Mucosa of descending colon (tissue), 3 donors: ENCODE data around the gene C19orf47. TPM values are rescaled to one million over a fixed set of nuclear protein-coding genes. Genes with fewer than 3 reads are reported as not detected.

Experiments
- ATAC-seq: fragments of 200-7000 bp; cut with Tn5 transposase; one replicate; pipeline ENCODE4 v1.9.1; 2020; ENCODE audit warnings: mild to moderate bottlenecking, moderate library complexity
- DNase-seq, 3 donors: peaks; one replicate each; pipeline ENCODE4 v3.0.0-alpha.2; 2020
- H3K36me3 ChIP-seq: fragments of 200-600 bp; one replicate; pipeline ENCODE4 v1.8.0; 2021; ENCODE audit warnings: low read depth, mild to moderate bottlenecking
- H3K4me1 ChIP-seq: fragments of 200-600 bp; one replicate; pipeline ENCODE4 v1.8.0; 2021; ENCODE audit warnings: low read depth, mild to moderate bottlenecking
- H3K4me3 ChIP-seq: fragments of 200-600 bp; one replicate; pipeline ENCODE4 v1.8.0; 2021; ENCODE audit warnings: mild to moderate bottlenecking
- H3K9me3 ChIP-seq: fragments of 200-600 bp; one replicate; pipeline ENCODE4 v1.8.0; 2021; ENCODE audit warnings: mild to moderate bottlenecking
- CTCF ChIP-seq: fragments of 200-600 bp; IDR thresholded peaks from one replicate; pipeline ENCODE4 v1.8.0; 2022; ENCODE audit warnings: antibody characterized with exemption, mild to moderate bottlenecking
- intact Hi-C, 2 donors: fragments of 100-400 bp; cut with DNase I in 1 of 2; cut with micrococcal nuclease in 1 of 2; formaldehyde crosslinking; loops; one replicate each; pipeline versions ENCODE4 v1.11.0 to v1.11.1; 2022; cut with DNase I, micrococcal nuclease
- total RNA-seq, 3 donors: library from RNA; stranded (reverse); fragmentation: NEBNext Ultra II Directional in 2 of 3; extraction: Animal tissue kit (Norgen Biotek cat#: 25700) in 2 of 3; gene quantifications; one replicate each; pipeline versions ENCODE4 v1.2.1 to v1.2.4, GENCODE V29; 2021 to 2023
- donor health status: DM: no; HTN: no; CAD: no; lungs with moderate emphysema.
- donor health status: DM: no; HTN: no; CAD: no.
- donor health status: DM: no; HTN: yes; CAD: no.

Gene C19orf47
- total RNA-seq, 3 donors from 2014 or later, result 12.1 to 21.2 (median 12.5) TPM

DNA sequence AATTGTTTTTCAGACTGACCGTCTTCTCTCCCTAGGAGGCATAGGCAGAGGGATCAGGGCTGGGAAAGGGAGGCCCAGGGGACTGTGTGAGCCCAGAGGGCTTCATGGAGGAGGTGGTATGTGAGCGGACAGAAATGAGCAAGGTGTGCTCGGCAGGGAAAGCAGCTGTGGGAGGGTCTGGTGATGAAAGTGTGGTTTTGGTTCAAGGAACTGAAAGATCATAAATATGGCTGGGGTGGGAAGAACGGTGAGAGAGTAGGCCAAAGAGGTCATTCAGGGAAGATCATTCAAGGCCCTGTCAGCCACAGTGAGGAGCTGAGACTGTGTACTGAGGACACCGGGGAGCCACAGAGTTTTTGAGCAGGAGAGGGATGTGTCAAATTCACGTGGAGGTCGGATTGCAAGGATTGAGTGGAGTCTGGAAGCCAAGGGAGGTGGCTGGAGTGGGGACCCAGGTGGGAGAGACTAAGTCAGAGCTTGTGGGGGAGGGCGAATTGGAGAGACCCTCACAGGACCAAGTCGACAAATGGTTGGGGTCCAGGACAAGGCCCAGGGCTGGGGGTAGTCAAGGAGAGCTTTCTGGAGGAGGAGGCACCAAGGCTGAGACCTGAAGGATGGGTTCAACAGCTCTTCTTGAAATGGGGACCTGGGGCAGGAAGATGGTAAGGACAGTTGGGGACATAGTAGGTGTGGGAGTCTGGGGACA lies 7.9 kb upstream of the C19orf47 start:
- H3K4me3 ChIP-seq, result no peak overlapping the region
- no peak for ATAC-seq
- no peak for TF ChIP-seq CTCF
- no peaks in the 10 kb centered on the region for H3K36me3 ChIP-seq
- no peaks in the 10 kb centered on the region for H3K4me1 ChIP-seq
- H3K9me3 ChIP-seq, result no peaks in the 10 kb centered on the region
- DNase-seq, result no peak
- intact Hi-C loops, result no loop called here

GRCh38 chr19:40348961-40349507 lies 837 bp upstream of the C19orf47 start:
- DNase-seq (peak in 1 of 3 donors; percentile 23), ATAC-seq (no peak)
- intact Hi-C loops, result no loop called here

GRCh38 chr19:40344422-40344821 lies 3.8 kb downstream of the C19orf47 start:
- Histone ChIP-seq H3K4me1 (peaks cover 7% of the 10 kb centered on the region), H3K9me3 (no peaks in the 10 kb centered on the region), H3K36me3 (no peaks in the 10 kb centered on the region), H3K4me3 (no peak overlapping the region)
- DNase-seq (no peak), ATAC-seq (no peak)
- intact Hi-C loops, result no loop called here
- TF ChIP-seq CTCF, result no peak

More at GRCh38 chr19:40348961-40349507, 837 bp upstream of the C19orf47 start:
- Histone ChIP-seq H3K4me3 (peak overlapping the region; percentile 65), H3K9me3 (no peaks in the 10 kb centered on the region), H3K4me1 (peaks cover 9% of the 10 kb centered on the region), H3K36me3 (no peaks in the 10 kb centered on the region)
- TF ChIP-seq CTCF, result no peak

DNA sequence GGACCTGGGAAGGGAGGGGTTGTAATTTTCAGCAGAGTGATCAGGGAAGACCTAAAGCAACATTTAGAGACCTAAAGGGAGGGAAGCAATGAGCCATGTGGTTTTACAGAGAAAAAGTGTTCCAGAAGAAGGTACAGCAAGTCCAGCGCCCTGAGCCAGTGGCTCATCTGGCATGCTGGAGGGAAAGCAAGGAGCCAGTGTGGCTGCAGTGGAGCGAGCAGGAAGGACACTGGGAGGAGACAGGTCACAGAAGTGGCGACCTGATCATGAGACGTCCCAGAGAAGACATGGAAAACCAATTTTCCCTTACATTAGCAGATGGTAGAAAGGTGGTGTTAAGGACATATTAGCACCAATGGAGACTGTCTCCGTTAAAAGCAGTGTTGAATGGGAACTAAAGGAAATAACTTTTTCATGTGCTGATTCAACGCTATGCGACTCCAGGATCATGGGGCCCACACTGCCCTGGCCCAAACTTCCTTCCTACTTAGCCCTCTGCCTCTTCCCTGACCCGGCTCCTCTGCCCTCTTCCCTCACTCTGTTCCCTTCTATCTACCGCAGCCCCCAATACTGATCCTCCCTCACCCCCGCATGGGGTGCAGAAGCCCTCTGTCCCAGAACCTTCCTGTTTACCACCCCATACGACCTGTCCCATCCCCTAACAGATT lies 5.4 kb downstream of the C19orf47 start:
- Histone ChIP-seq H3K36me3 (no peaks in the 10 kb centered on the region), H3K9me3 (no peaks in the 10 kb centered on the region), H3K4me3 (no peak overlapping the region), H3K4me1 (no peaks in the 10 kb centered on the region)
- no peak for ATAC-seq
- TF ChIP-seq CTCF, result no peak
- no peak for DNase-seq
- intact Hi-C loops, result no loop called here

- H3K4me3 ChIP-seq, result no peak overlapping the region
- ATAC-seq (no peak), DNase-seq (no peak)
- intact Hi-C loops, result no loop called here
- no peaks in the 10 kb centered on the region for H3K9me3 ChIP-seq
- H3K4me1 ChIP-seq, result no peaks in the 10 kb centered on the region
- H3K36me3 ChIP-seq, result no peaks in the 10 kb centered on the region
- TF ChIP-seq CTCF, result no peak
Measured at GRCh38 chr19:40341601-40342482, 6.4 kb downstream of the C19orf47 start.
